HUES6 (cell line): Measurements from ENCODE around the gene CD300LB.
"Not testable (repeated sequence)": the region's sequence is repeated elsewhere in the genome, so short reads cannot be mapped to it uniquely, and the experiment has no call there.

Source experiments
- H3K27ac ChIP-seq: 2 replicates; pipeline ENCODE4 v1.7.0; 2013; ENCODE audit warnings: low read depth, mild to moderate bottlenecking, low read length, inconsistent platforms
- H3K27me3 ChIP-seq: 2 replicates; pipeline ENCODE4 v1.6.1; 2013; ENCODE audit warnings: low read length; ENCODE audit not compliant: control insufficient read depth, insufficient read depth
- H3K36me3 ChIP-seq: 2 replicates; pipeline ENCODE4 v1.6.1; 2013; ENCODE audit warnings: low read length; ENCODE audit not compliant: control insufficient read depth, insufficient read depth
- H3K4me1 ChIP-seq: 2 replicates; pipeline ENCODE4 v1.6.1; 2013; ENCODE audit warnings: low read length; ENCODE audit not compliant: control insufficient read depth, insufficient read depth
- H3K4me3 ChIP-seq: 2 replicates; pipeline ENCODE4 v1.5.1; 2013; ENCODE audit warnings: low read depth, low read length
- H3K9ac ChIP-seq: one replicate; pipeline ENCODE4 v1.6.1; 2013; ENCODE audit warnings: mild to moderate bottlenecking, low read length
- H3K9me3 ChIP-seq: 2 replicates; pipeline ENCODE4 v1.6.1; 2013; ENCODE audit warnings: low read depth, low read length; ENCODE audit not compliant: control insufficient read depth, insufficient read depth

The CD300LB gene

GRCh38 chr17:74514632-74515334, 16.5 kb downstream of the CD300LB start:
- no peaks in the 10 kb centered on the region for H3K36me3 ChIP-seq
- no peak overlapping the region for H3K27ac ChIP-seq
- H3K9me3 ChIP-seq = peaks cover 18% of the 10 kb centered on the region
- no peaks in the 10 kb centered on the region for H3K4me1 ChIP-seq
- no peak overlapping the region for H3K4me3 ChIP-seq
- peaks cover 6% of the 10 kb centered on the region; the same call in 1 of the 2 replicates for H3K27me3 ChIP-seq
- H3K9ac ChIP-seq = no peak overlapping the region

- H3K27me3 ChIP-seq = peaks cover 6% of the 10 kb centered on the region; the same call in 1 of the 2 replicates
- H3K9me3 ChIP-seq = peaks cover 18% of the 10 kb centered on the region
- H3K4me1 ChIP-seq = no peaks in the 10 kb centered on the region
- no peak overlapping the region for H3K4me3 ChIP-seq
- H3K27ac ChIP-seq = no peak overlapping the region
- H3K36me3 ChIP-seq = no peaks in the 10 kb centered on the region
- no peak overlapping the region for H3K9ac ChIP-seq
Observed at GRCh38 chr17:74513987-74514631, 17.2 kb downstream of the CD300LB start.

DNA sequence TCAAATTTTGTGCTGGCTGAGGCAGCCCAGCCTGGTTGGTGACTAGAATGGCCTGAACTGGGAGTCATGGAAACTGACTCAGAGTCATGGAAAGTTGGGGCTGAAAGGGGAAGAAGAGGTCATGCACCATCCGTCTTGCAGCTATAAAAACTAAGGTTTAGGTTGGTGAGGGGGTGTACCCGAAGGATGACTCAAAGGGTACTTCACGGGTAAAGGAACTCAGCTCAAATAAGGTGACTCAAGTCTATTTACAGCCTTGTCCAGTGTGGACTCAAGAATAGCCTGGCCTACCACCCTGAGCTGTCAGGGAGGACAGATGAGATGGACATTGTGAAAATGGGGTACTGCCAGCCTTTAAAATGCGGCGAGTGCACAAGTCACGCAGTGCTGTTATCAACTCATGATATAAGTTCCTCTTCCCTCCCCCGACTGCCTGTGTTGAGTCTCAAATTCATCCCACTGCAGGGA, 18.6 kb downstream of the CD300LB start:
- Histone ChIP-seq H3K9ac (no peak overlapping the region), H3K4me1 (no peaks in the 10 kb centered on the region), H3K27ac (no peak overlapping the region), H3K36me3 (no peaks in the 10 kb centered on the region), H3K27me3 (peaks cover 6% of the 10 kb centered on the region; the same call in 1 of the 2 replicates), H3K4me3 (no peak overlapping the region), H3K9me3 (peaks cover 14% of the 10 kb centered on the region)

DNA sequence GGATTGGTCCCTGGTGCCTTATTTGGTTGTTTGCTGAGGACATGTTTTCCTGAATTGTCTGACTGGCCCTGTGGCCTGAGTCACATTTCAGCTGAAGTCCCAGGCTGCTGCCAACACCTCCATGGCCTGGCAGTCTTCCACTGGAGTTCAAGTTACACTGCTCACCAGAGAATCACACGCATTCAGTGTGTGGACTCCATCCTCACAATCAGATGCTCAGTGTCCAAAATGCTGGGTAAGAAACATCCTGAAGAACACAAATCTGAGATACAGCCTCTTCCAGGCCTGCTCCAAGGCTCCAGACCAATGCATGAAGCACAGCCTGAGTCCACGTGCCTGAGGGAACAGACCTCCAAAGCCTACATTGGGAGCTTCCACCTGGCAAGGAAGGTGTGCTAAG, 19.2 kb downstream of the CD300LB start:
- H3K9me3 ChIP-seq = peaks cover 14% of the 10 kb centered on the region
- H3K36me3 ChIP-seq = no peaks in the 10 kb centered on the region
- no peaks in the 10 kb centered on the region for H3K4me1 ChIP-seq
- H3K27me3 ChIP-seq = peaks cover 6% of the 10 kb centered on the region; the same call in 1 of the 2 replicates
- no peak overlapping the region for H3K4me3 ChIP-seq
- H3K27ac ChIP-seq = no peak overlapping the region
- H3K9ac ChIP-seq = no peak overlapping the region

GRCh38 chr17:74508156-74508555, 23.1 kb downstream of the CD300LB start:
- Histone ChIP-seq H3K27me3 (no peaks in the 10 kb centered on the region), H3K36me3 (no peaks in the 10 kb centered on the region), H3K4me1 (no peaks in the 10 kb centered on the region), H3K9ac (no peak overlapping the region), H3K9me3 (no peaks in the 10 kb centered on the region), H3K27ac (no peak overlapping the region), H3K4me3 (no peak overlapping the region)

DNA sequence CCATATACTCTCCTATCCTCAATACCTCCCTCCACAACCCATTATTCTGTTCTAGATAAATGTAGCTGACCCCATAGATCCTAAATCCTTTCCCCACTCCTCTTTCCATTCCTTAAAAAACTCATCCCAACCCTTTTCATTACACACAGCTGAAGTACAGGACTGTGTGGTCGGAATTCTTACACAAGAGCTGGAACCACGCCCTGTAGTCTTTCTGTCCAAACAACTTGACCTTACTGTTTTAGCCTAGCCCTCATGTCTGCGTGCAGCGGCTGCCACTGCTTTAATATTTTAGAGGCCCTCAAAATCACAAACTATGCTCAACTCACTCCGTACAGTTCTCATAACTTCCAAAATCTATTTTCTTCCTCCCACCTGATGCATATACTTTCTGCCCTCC, 27.3 kb downstream of the CD300LB start:
- not testable (repeated sequence) for H3K36me3 ChIP-seq, H3K9me3 ChIP-seq, H3K4me1 ChIP-seq, H3K9ac ChIP-seq, H3K4me3 ChIP-seq, H3K27ac ChIP-seq, H3K27me3 ChIP-seq

DNA sequence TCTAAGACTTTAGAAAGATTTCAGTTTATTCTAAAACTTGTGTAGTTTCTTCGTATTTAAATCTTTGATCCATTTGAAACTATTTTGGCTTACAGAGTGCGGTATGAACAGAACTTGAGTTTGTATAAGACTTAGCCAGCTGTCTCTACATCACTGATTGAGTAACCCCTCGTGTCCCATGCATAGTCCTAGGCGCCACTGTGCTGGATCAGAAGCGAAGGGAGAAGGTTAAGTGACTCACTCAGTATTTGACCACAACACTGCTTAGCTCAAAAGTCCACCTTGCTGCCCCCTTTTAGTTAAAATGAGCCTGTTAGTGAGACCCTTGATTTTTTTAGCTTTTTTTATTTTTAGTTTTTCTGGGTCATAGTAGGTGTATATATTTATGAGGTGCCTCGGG, 28.4 kb downstream of the CD300LB start:
- Histone ChIP-seq H3K9me3 (no peaks in the 10 kb centered on the region), H3K36me3 (no peaks in the 10 kb centered on the region), H3K4me1 (no peaks in the 10 kb centered on the region), H3K4me3 (no peak overlapping the region), H3K9ac (no peak overlapping the region), H3K27me3 (no peaks in the 10 kb centered on the region; the same call in 1 of the 2 replicates), H3K27ac (no peak overlapping the region)

DNA sequence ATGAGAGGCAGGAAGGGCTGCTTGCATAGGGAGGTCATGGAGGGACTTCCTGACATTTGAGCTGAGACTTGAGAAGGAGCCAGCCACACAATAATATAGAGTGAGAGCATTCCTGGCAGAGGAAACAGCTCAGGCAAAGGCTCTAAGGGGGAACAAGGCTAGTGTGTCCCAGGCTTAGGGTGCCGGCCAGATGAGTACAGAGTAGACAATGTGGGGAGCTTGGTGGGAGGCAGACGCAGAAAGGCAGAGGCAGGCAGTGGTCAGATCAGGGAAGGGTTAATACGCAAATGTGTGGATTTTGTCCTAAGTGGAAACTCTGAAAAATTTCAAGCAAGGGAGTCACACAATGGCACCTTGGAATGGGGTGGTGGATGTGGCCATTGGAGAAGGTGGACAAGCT, 31.3 kb downstream of the CD300LB start:
- Histone ChIP-seq H3K4me1 (no peaks in the 10 kb centered on the region), H3K4me3 (no peak overlapping the region), H3K27ac (no peak overlapping the region), H3K9me3 (no peaks in the 10 kb centered on the region), H3K27me3 (no peaks in the 10 kb centered on the region; the same call in 1 of the 2 replicates), H3K36me3 (no peaks in the 10 kb centered on the region), H3K9ac (no peak overlapping the region)

DNA sequence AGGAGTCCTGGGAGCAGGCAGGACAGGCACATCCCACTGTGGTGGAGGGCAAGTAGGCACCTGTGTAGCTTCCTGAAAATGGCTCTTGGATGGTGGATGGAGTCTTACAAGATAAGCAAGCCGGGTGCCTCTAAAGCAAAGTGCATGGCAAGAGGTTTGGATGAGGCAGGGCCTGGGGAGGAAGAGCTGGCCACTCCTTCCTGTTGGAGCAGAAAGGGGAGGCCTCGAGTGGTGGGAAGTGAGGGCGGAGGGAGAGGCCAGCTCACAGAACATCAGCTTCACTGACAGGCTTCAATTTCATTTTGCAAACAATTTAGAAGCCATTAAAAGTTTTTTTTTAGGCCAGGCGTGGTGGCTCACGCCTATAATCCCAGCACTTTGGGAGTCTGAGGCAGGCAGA, 33.8 kb downstream of the CD300LB start:
- no peaks in the 10 kb centered on the region for H3K27me3 ChIP-seq
- no peak overlapping the region for H3K9ac ChIP-seq
- H3K4me1 ChIP-seq = no peaks in the 10 kb centered on the region

GRCh38 chr17:74493331-74493833, 37.9 kb downstream of the CD300LB start:
- H3K9me3 ChIP-seq = no peaks in the 10 kb centered on the region
- no peak overlapping the region for H3K9ac ChIP-seq
- no peak overlapping the region for H3K4me3 ChIP-seq
- no peaks in the 10 kb centered on the region for H3K36me3 ChIP-seq
- H3K4me1 ChIP-seq = no peaks in the 10 kb centered on the region
- no peak overlapping the region for H3K27ac ChIP-seq
- no peaks in the 10 kb centered on the region for H3K27me3 ChIP-seq

More for the DNA sequence above, 33.8 kb downstream of the CD300LB start:
- no peaks in the 10 kb centered on the region for H3K9me3 ChIP-seq
- H3K27ac ChIP-seq = no peak overlapping the region
- H3K36me3 ChIP-seq = no peaks in the 10 kb centered on the region
- no peak overlapping the region for H3K4me3 ChIP-seq

DNA sequence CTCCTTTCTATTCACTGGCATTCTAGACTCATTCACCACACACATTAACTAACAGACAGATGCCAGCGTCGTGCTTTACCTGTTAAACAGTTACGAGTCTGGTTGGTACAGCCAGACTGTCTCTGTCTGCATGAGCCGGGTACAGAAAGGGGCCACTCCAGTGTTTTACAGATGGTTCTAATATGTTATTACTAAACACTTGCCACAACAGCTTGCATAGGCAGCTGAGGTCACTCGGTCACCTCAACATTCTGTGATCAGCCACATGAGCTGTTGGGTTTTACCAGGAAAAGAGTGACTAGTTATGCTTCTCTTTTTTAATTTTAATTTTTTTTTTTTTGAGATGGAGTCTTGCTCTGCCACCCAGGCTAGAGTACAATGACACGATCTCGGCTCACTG, 39.6 kb downstream of the CD300LB start:
- no peaks in the 10 kb centered on the region for H3K36me3 ChIP-seq
- no peaks in the 10 kb centered on the region for H3K27me3 ChIP-seq
- no peak overlapping the region for H3K9ac ChIP-seq
- no peaks in the 10 kb centered on the region for H3K4me1 ChIP-seq
- H3K27ac ChIP-seq = no peak overlapping the region
- no peak overlapping the region for H3K4me3 ChIP-seq
- H3K9me3 ChIP-seq = peaks cover 3% of the 10 kb centered on the region; the same call in 1 of the 2 replicates
